HG03460 (cell line): Measurements from ENCODE around the gene GSTM4.
"Not testable (repeated sequence)": the region's sequence is repeated elsewhere in the genome, so short reads cannot be mapped to it uniquely, and the experiment has no call there.

ENCODE experiments used
- ATAC-seq: cut with Tn5 transposase; IDR thresholded peaks from one replicate; pipeline ENCODE4 v1.9.1; 2021; ENCODE audit not compliant: unreplicated experiment

The GSTM4 gene

GRCh38 chr1:109637446-109637845 lies 18.5 kb upstream of the GSTM4 start:
- ATAC-seq, result no peak

DNA sequence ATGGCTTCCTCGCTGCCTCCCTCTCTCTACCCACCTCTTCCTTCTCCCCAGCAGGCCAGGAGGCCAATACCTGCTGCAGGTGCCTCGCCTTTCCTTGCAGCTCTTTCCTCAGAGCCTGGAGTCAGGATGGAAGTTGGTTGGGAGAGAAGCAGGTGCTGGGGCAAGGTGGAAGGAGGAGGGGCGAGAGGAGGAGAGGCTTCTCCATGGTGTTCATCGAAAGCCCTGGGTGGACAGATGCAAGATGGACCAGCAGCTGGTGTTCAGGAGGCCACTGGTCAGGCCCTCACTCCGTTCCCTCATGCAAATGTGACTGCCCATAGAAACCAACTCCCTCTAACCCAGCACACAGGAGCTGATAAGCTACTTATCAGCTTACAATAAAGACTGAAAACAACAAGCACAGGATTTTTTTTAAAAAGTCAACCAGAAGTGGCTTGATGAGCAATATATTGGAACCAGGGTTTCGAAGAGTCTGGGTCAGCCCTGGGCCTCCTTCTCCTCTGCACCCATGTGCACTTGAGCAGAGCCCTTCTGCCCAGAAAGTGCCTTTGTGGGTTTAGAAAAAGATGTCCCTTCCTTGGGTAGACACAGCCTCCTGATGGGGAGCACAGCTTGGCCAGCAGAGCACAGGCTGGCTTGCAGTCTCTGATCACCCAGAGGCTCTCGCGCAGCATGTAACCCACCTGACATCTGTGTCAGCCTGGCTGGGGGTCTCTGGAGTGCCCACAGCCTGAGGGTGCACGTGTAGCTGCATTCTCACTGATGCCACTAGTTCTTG lies 16.6 kb upstream of the GSTM4 start:
- no peak for ATAC-seq

DNA sequence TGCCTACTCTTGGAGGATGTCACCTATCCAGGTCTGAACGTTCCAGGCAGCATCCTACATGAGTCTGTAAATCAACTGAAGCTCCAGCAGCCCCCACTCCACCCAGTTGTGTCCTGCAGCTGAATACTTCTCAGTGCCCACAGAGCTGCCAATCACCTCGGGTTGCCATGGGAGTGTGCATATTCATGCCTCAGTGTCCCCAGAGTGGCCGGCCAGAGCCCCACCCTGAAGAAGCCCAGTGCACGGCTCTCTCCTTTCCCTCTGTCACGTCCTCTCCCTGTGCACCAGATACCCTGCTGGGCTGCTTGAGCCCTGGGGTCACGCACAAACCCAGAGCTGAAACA lies 16.1 kb upstream of the GSTM4 start:
- ATAC-seq, result no peak

DNA sequence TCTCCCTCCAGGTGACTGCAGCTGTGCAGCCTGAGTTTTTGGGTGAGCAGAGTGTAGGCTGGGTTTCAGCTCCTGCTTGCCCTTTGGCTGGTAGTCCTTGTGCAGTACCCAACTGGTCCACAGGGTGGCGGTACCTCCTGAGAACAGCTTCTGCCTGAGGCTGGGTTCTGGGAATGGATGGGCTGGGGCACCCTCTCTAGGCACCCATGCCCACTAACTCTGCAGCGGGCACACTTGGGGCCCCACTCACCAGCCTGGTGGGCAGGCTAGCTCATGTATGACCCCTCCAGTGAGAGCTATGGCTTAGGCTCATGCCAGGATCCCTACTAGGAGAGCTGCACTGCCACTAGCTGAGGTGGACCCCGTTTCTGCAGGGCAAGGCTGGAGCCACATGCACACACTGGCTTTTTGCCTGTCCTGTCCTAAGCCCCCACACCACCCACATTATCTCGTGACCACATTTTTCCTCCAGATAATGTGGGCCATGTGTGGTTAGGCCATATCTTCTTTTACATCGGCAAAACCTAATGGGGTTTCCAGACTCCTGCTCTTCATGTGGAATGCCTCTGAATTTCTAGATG lies 15.5 kb upstream of the GSTM4 start:
- ATAC-seq, result no peak

GRCh38 chr1:109641078-109641740 lies 14.7 kb upstream of the GSTM4 start:
- no peak for ATAC-seq

GRCh38 chr1:109641861-109642260 lies 14.0 kb upstream of the GSTM4 start:
- no peak for ATAC-seq

GRCh38 chr1:109642626-109643025 lies 13.3 kb upstream of the GSTM4 start:
- ATAC-seq, result no peak

- ATAC-seq, result peak; percentile 86
Observed at GRCh38 chr1:109643385-109644230, 12.3 kb upstream of the GSTM4 start.

DNA sequence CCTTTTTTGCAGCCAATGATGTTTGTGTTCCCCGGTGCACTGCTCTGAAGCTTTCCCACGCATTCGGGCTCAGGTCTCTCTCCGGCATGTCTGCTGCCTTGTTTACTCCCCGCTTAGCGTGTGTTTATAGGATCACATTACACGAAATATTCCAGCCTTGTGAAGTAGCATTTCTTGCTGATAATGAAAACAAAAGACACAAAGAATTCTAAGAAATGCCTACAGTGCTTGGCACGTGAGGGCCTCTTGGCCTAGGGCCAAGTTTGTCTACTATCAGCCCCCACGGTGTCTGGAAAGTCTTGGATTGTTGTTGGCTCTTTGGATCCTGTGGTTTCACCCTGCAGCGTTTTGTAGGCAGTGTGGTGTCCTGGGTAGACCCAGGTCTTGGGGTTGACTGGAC lies 11.2 kb upstream of the GSTM4 start:
- no peak for ATAC-seq

GRCh38 chr1:109649491-109649914 lies 6.4 kb upstream of the GSTM4 start:
- ATAC-seq, result no peak

DNA sequence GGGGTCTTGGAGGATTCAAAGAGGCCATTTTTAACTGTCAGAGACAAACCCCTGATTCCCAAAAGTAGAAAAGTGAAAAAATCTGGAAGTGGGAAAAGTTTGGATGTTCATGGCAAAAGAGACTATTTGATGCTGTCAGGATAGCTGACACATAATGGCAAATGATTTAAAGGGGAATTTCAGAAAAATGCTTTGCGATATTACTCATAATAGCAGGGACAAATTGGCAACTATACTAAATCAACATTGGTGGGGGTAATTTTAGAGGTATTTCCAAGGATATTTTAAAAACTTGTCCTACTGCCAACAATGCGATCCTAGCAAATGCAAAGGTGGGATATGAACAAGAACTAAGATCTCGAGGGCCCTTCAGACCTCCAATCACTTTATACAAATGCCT lies 5.3 kb upstream of the GSTM4 start:
- ATAC-seq, result no peak

GRCh38 chr1:109652402-109652801 lies 3.5 kb upstream of the GSTM4 start:
- ATAC-seq, result no peak

DNA sequence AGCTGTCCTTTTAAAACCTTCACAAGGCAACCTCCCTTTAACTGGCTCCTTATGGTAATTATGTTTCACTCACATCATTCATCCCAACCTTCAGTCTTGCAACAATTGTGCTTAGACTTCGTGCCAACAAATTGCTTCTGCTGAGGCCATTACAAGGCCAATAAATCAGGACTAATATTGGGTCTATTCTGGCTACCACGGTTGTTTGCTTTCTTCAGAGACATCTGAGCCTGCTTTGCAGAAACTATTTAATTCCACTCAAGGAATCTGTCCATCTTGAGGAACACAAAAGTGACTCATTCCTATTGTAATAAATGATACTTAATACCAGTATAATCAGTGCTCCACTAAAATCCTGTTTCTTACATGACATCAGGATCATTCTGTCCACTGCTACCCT lies 2.6 kb upstream of the GSTM4 start:
- no peak for ATAC-seq

DNA sequence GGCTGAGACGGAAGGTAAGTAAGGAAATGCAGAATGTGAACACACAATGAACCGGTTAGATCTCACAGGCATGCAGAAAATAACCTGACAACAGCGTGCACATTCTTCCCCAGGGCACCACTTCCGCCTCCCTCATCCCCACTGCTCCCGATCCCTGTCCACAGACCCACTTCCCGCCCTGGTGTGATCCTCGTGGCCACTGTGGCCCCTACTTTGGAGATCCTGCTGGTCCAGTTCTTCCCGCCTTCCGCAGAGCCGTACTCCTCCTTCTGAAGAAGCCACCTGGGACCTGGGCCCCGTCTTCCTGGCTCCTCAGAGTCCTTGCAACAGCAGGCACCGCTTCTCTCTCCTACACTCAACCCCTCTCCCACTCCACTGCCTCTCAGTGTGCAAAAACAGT lies 1.4 kb upstream of the GSTM4 start:
- ATAC-seq, result no peak

DNA sequence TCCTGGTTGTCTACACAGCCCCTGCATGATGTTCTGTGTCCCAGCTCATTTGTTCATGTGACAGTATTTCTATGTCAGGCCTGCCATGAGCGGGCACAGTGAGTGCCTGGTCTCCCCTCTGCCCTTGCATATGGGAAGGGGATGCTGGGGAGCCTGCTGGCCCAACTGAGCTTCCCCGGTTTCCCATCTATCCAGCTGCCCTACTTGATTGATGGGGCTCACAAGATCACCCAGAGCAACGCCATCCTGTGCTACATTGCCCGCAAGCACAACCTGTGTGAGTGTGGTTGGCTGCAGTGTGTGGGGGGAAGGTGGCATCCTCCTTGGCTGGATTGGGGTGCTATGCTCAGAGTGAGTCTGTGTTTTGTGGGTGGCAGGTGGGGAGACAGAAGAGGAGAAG lies 1.5 kb downstream of the GSTM4 start:
- ATAC-seq, result no peak

DNA sequence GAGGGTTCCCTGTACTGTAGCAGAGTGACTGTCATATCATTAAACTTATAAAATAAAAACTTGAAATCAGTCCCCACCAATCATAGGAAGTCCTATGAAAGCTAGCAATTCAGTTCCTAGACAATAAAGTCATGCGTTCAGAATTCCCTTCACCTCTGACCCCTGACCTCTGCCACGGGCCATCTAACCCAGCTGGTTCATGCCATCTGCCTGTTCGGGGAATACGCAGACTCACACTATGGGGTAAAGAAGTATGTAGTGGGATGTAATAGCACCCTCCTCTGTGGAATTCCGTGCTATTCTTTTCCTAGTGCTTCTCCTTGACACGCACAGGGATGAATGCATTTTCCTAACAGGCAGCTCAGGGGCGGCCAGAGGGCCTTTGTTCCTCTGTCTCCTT lies 2.1 kb downstream of the GSTM4 start:
- no peak for ATAC-seq

DNA sequence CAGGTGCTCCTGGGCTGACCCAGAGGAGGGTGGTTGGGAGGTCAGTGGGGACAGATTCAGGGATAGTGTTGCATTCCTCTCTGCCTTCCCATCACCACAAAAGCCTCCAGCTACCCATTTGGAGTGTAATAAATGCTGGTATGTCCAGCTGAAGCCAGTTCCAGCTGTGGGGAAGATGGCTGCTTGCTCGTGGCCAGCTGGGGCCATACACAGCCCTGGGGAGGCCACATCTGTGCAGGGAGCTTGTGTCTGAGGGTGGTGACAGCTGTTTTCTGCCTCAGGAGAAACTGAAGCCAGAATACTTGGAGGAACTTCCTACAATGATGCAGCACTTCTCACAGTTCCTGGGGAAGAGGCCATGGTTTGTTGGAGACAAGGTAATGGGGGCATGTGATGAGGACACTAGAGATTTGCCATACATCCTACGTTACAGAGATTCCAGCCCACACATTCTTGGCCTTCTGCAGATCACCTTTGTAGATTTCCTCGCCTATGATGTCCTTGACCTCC lies 2.7 kb downstream of the GSTM4 start:
- ATAC-seq, result no peak

DNA sequence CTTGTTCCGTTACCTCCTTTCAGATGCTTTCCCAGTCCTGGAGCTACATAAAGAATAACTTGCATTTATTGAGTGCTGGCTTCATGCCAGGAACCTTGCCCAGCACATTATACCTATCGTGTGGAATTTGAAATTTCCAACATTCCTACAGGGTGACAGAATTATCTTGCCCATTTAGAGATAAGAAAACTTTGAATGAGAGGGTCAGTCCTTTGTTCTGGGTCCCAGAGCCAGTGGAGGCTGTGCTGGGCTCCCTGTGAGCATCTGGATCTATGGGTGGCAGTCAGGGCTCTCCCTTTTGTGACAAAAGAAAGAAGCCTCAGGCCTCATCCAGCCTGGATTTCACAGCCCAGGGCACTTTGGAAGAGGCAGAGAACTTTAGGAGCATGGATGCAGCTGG lies 3.2 kb downstream of the GSTM4 start:
- ATAC-seq, result no peak

- no peak for ATAC-seq
Observed at GRCh38 chr1:109659997-109660690, 4.2 kb downstream of the GSTM4 start.

DNA sequence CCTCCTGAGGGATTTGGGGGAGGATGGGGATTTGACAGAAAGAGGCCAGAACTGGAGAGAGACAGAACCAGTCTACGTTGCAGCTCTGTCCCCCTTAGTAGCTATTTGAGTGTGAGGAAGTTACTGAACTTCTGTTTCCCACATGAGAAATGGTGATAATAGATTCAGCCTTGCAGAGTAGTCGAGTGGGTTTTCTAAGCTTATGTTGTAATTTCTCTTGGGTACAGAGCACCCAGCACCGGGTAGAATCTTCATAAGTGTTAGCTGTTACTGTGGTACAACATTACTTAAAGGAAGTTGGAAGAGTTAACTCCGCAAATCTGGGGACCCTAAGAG lies 4.8 kb downstream of the GSTM4 start:
- not testable (repeated sequence) for ATAC-seq

DNA sequence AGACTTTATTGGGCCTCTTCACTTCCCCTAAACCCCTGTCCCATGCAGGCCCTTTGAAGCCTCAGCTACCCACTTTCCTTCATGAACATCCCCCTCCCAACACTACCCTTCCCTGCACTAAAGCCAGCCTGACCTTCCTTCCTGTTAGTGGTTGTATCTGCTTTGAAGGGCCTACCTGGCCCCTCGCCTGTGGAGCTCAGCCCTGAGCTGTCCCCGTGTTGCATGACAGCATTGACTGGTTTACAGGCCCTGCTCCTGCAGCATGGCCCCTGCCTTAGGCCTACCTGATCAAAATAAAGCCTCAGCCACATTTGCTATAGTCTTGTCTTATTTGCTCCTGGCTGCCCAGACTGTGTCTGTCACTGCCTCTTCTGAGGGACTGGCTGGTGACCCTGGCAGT lies 5.5 kb downstream of the GSTM4 start:
- no peak for ATAC-seq
